ENCODE measurements around the gene SYTL1.

Gene SYTL1

GRCh38 chr1:27302612-27303011 is 39.2 kb upstream of the SYTL1 start:
- ATAC-seq (ENCODE audit: insufficient read depth, low read depth) (no peak), DNase-seq (no peak)
- no peak for TF ChIP-seq EZH2 (IDR thresholded peaks at IDR 0.05; ENCODE audit: borderline replicate concordance, low read depth, low read length, severe bottlenecking)
- TF ChIP-seq, protein P1, sequence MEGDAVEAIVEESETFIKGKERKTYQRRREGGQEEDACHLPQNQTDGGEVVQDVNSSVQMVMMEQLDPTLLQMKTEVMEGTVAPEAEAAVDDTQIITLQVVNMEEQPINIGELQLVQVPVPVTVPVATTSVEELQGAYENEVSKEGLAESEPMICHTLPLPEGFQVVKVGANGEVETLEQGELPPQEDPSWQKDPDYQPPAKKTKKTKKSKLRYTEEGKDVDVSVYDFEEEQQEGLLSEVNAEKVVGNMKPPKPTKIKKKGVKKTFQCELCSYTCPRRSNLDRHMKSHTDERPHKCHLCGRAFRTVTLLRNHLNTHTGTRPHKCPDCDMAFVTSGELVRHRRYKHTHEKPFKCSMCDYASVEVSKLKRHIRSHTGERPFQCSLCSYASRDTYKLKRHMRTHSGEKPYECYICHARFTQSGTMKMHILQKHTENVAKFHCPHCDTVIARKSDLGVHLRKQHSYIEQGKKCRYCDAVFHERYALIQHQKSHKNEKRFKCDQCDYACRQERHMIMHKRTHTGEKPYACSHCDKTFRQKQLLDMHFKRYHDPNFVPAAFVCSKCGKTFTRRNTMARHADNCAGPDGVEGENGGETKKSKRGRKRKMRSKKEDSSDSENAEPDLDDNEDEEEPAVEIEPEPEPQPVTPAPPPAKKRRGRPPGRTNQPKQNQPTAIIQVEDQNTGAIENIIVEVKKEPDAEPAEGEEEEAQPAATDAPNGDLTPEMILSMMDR (IDR thresholded peaks at IDR 0.05; ENCODE audit: borderline replicate concordance, extremely low read depth, low read length, poor library complexity, severe bottlenecking), result no peak
- H3K27me3 ChIP-seq (ENCODE audit: insufficient read depth, low read length, poor library complexity), result no peaks in the 10 kb centered on the region
- H3K79me2 ChIP-seq (ENCODE audit: insufficient read depth, low read length), result no peaks in the 10 kb centered on the region
- peaks cover 52% of the 10 kb centered on the region for H3K36me3 ChIP-seq (ENCODE audit: insufficient read depth, low read length)
- H3K4me3 ChIP-seq (ENCODE audit: low read depth in 1 of 2, low read length in 2 of 2), result no peak overlapping the region
- peaks cover 4% of the 10 kb centered on the region; the same call in 1 of the 2 replicates for H4K20me1 ChIP-seq (ENCODE audit: insufficient read depth, low read length)
- no peak overlapping the region for H3K9ac ChIP-seq (ENCODE audit: low read depth, low read length)
- no peak overlapping the region for H3K4me2 ChIP-seq (ENCODE audit: insufficient read depth, low read length)
- no peaks in the 10 kb centered on the region for H3K4me1 ChIP-seq (ENCODE audit: insufficient read depth, low read length)
- H2AFZ ChIP-seq (ENCODE audit: low read depth, low read length), result no peak overlapping the region
- no peak overlapping the region for H3K27ac ChIP-seq (ENCODE audit: low read length)
- no peaks in the 10 kb centered on the region for H3K9me3 ChIP-seq (ENCODE audit: insufficient read depth, low read length, severe bottlenecking)

GRCh38 chr1:27303509-27303908 is 38.3 kb upstream of the SYTL1 start:
- Histone ChIP-seq H3K27ac (ENCODE audit: low read length) (no peak overlapping the region), H3K36me3 (ENCODE audit: insufficient read depth, low read length) (peaks cover 43% of the 10 kb centered on the region), H3K27me3 (ENCODE audit: insufficient read depth, low read length, poor library complexity) (no peaks in the 10 kb centered on the region), H4K20me1 (ENCODE audit: insufficient read depth, low read length) (peaks cover 4% of the 10 kb centered on the region; the same call in 1 of the 2 replicates), H3K79me2 (ENCODE audit: insufficient read depth, low read length) (no peaks in the 10 kb centered on the region), H3K4me3 (ENCODE audit: low read depth in 1 of 2, low read length in 2 of 2) (no peak overlapping the region), H3K9me3 (ENCODE audit: insufficient read depth, low read length, severe bottlenecking) (no peaks in the 10 kb centered on the region), H3K9ac (ENCODE audit: low read depth, low read length) (no peak overlapping the region), H3K4me2 (ENCODE audit: insufficient read depth, low read length) (no peak overlapping the region), H3K4me1 (ENCODE audit: insufficient read depth, low read length) (no peaks in the 10 kb centered on the region), H2AFZ (ENCODE audit: low read depth, low read length) (no peak overlapping the region)
- TF ChIP-seq, protein P1 (IDR thresholded peaks at IDR 0.05; ENCODE audit: borderline replicate concordance, extremely low read depth, low read length, poor library complexity, severe bottlenecking), result no peak
- no peak for TF ChIP-seq EZH2 (IDR thresholded peaks at IDR 0.05; ENCODE audit: borderline replicate concordance, low read depth, low read length, severe bottlenecking)
- DNase-seq (no peak), ATAC-seq (ENCODE audit: insufficient read depth, low read depth) (no peak)

GRCh38 chr1:27306071-27306470 is 35.8 kb upstream of the SYTL1 start:
- H3K36me3 ChIP-seq (ENCODE audit: insufficient read depth, low read length), result peaks cover 23% of the 10 kb centered on the region
- no peak overlapping the region for H3K27ac ChIP-seq (ENCODE audit: low read length)
- H3K4me3 ChIP-seq (ENCODE audit: low read depth in 1 of 2, low read length in 2 of 2), result no peak overlapping the region
- no peaks in the 10 kb centered on the region for H3K27me3 ChIP-seq (ENCODE audit: insufficient read depth, low read length, poor library complexity)
- H3K4me2 ChIP-seq (ENCODE audit: insufficient read depth, low read length), result no peak overlapping the region
- H2AFZ ChIP-seq (ENCODE audit: low read depth, low read length), result no peak overlapping the region
- H3K9ac ChIP-seq (ENCODE audit: low read depth, low read length), result no peak overlapping the region
- TF ChIP-seq, protein P1 (IDR thresholded peaks at IDR 0.05; ENCODE audit: borderline replicate concordance, extremely low read depth, low read length, poor library complexity, severe bottlenecking), result no peak
- TF ChIP-seq EZH2 (IDR thresholded peaks at IDR 0.05; ENCODE audit: borderline replicate concordance, low read depth, low read length, severe bottlenecking), result no peak
- DNase-seq, result no peak
- no peaks in the 10 kb centered on the region for H4K20me1 ChIP-seq (ENCODE audit: insufficient read depth, low read length)
- no peaks in the 10 kb centered on the region for H3K9me3 ChIP-seq (ENCODE audit: insufficient read depth, low read length, severe bottlenecking)
- ATAC-seq (ENCODE audit: insufficient read depth, low read depth), result no peak
- H3K4me1 ChIP-seq (ENCODE audit: insufficient read depth, low read length), result no peaks in the 10 kb centered on the region
- no peaks in the 10 kb centered on the region for H3K79me2 ChIP-seq (ENCODE audit: insufficient read depth, low read length)
